ENCODE data around the gene TMC7. TPM values are rescaled to one million over a fixed set of nuclear protein-coding genes. Genes with fewer than 3 reads are reported as not detected.

The TMC7 gene
- polyA plus RNA-seq, 1 experiment = 0.40 TPM

GRCh38 chr16:19094542-19095365 is 111.0 kb downstream of the TMC7 start:
- Histone ChIP-seq H3K4me3 (ENCODE audit: low read depth, low read length) (no peak overlapping the region), H3K36me3 (ENCODE audit: control insufficient read depth, insufficient read depth, low read length) (no peaks in the 10 kb centered on the region), H3K27me3 (ENCODE audit: control insufficient read depth, insufficient read depth, low read length) (no peaks in the 10 kb centered on the region)
- ChIA-PET POLR2A (interaction anchor here (0.8 kb wide), 1 partner anchor 24 kb away, joined by 24 read pairs; no protein-coding TSS in a partner anchor), CTCF (interaction anchor here (0.9 to 1.6 kb wide), 8 partner anchors 8 to 85 kb away, joined by 3 to 6 read pairs (median 4); no protein-coding TSS in a partner anchor)
- no peak for DNase-seq (ENCODE audit: low read depth)
- TF ChIP-seq, protein P1, sequence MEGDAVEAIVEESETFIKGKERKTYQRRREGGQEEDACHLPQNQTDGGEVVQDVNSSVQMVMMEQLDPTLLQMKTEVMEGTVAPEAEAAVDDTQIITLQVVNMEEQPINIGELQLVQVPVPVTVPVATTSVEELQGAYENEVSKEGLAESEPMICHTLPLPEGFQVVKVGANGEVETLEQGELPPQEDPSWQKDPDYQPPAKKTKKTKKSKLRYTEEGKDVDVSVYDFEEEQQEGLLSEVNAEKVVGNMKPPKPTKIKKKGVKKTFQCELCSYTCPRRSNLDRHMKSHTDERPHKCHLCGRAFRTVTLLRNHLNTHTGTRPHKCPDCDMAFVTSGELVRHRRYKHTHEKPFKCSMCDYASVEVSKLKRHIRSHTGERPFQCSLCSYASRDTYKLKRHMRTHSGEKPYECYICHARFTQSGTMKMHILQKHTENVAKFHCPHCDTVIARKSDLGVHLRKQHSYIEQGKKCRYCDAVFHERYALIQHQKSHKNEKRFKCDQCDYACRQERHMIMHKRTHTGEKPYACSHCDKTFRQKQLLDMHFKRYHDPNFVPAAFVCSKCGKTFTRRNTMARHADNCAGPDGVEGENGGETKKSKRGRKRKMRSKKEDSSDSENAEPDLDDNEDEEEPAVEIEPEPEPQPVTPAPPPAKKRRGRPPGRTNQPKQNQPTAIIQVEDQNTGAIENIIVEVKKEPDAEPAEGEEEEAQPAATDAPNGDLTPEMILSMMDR (IDR thresholded peaks at IDR 0.05; ENCODE audit: insufficient read depth, low read depth, low read length) = no peak

DNA sequence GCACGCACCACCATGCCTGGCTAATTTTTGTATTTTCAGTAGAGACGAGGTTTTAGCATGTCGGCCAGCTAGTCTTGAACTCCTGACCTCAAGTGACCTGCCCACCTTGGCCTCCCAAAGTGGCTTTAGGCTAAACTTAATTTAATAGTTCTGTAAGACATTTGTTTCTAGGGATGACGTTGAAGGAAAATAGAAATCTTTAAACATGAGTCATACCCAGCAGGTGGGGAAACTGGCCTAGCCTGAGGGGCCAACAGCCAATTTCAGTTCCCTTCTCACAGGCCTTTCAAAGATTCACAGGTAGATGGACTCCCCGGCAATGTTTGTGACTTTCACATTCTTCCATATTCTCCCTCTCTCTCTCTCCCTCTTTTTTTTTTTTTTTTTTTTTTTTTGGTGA is 111.9 kb downstream of the TMC7 start:
- Histone ChIP-seq H3K27me3 (ENCODE audit: control insufficient read depth, insufficient read depth, low read length) (no peaks in the 10 kb centered on the region), H3K4me3 (ENCODE audit: low read depth, low read length) (no peak overlapping the region), H3K36me3 (ENCODE audit: control insufficient read depth, insufficient read depth, low read length) (no peaks in the 10 kb centered on the region)
- ChIA-PET POLR2A (interaction anchor here (0.8 kb wide), 1 partner anchor 23 kb away, joined by 24 read pairs; no protein-coding TSS in a partner anchor), CTCF (interaction anchor here (0.9 to 1.6 kb wide), 6 partner anchors 9 to 84 kb away, joined by 3 to 5 read pairs (median 4); no protein-coding TSS in a partner anchor)
- TF ChIP-seq, protein P1 (IDR thresholded peaks at IDR 0.05; ENCODE audit: insufficient read depth, low read depth, low read length) = no peak
- no peak for DNase-seq (ENCODE audit: low read depth)

GRCh38 chr16:19098173-19098572 is 114.4 kb downstream of the TMC7 start:
- CTCF ChIA-PET = no interaction called here
- H3K27me3 ChIP-seq (ENCODE audit: control insufficient read depth, insufficient read depth, low read length) = no peaks in the 10 kb centered on the region
- H3K36me3 ChIP-seq (ENCODE audit: control insufficient read depth, insufficient read depth, low read length) = no peaks in the 10 kb centered on the region
- DNase-seq (ENCODE audit: low read depth) = no peak
- TF ChIP-seq, protein P1 (IDR thresholded peaks at IDR 0.05; ENCODE audit: insufficient read depth, low read depth, low read length) = no peak
- H3K4me3 ChIP-seq (ENCODE audit: low read depth, low read length) = no peak overlapping the region
- POLR2A ChIA-PET = no interaction called here

GRCh38 chr16:19102187-19102872 is 118.6 kb downstream of the TMC7 start:
- ChIA-PET POLR2A (no interaction called here), CTCF (interaction anchor here (0.9 to 1.2 kb wide), 3 partner anchors 8 to 17 kb away, joined by 3 to 7 read pairs (median 4); no protein-coding TSS in a partner anchor)
- no peak for DNase-seq (ENCODE audit: low read depth)

More at GRCh38 chr16:19102187-19102872, 118.6 kb downstream of the TMC7 start:
- TF ChIP-seq, protein P1 (IDR thresholded peaks at IDR 0.05; ENCODE audit: insufficient read depth, low read depth, low read length) = no peak
- H3K4me3 ChIP-seq (ENCODE audit: low read depth, low read length) = no peak overlapping the region
- H3K27me3 ChIP-seq (ENCODE audit: control insufficient read depth, insufficient read depth, low read length) = no peaks in the 10 kb centered on the region
- no peaks in the 10 kb centered on the region for H3K36me3 ChIP-seq (ENCODE audit: control insufficient read depth, insufficient read depth, low read length)

All from BJ (cell line).